ENCODE data around the gene MOB3B.

The MOB3B gene

GRCh38 chr9:27353474-27354229, 176.0 kb downstream of the MOB3B start:
- no peak for DNase-seq

GRCh38 chr9:27353166-27353473, 176.5 kb downstream of the MOB3B start:
- DNase-seq = no peak

GRCh38 chr9:27352457-27353165, 177.0 kb downstream of the MOB3B start:
- no peak for DNase-seq

GRCh38 chr9:27351438-27351837, 178.2 kb downstream of the MOB3B start:
- no peak for DNase-seq

- DNase-seq = no peak
Observed at GRCh38 chr9:27350382-27350976, 179.1 kb downstream of the MOB3B start.

GRCh38 chr9:27349698-27350080, 179.9 kb downstream of the MOB3B start:
- DNase-seq = no peak

GRCh38 chr9:27348785-27349697, 180.6 kb downstream of the MOB3B start:
- DNase-seq = no peak

- no peak for DNase-seq
Observed at GRCh38 chr9:27347889-27348288, 181.7 kb downstream of the MOB3B start.

- DNase-seq = no peak
Observed at GRCh38 chr9:27344776-27345175, 184.8 kb downstream of the MOB3B start.

- no peak for DNase-seq
Observed at GRCh38 chr9:27341545-27342294, 187.9 kb downstream of the MOB3B start.

GRCh38 chr9:27340961-27341511, 188.6 kb downstream of the MOB3B start:
- DNase-seq = no peak

GRCh38 chr9:27340285-27340674, 189.3 kb downstream of the MOB3B start:
- no peak for DNase-seq

- no peak for DNase-seq
Observed at GRCh38 chr9:27339661-27340284, 189.8 kb downstream of the MOB3B start.

GRCh38 chr9:27338527-27338903, 191.1 kb downstream of the MOB3B start:
- DNase-seq = no peak

GRCh38 chr9:27337833-27338526, 191.6 kb downstream of the MOB3B start:
- no peak for DNase-seq

- DNase-seq = no peak
Observed at GRCh38 chr9:27337236-27337635, 192.4 kb downstream of the MOB3B start.

GRCh38 chr9:27336829-27337228, 192.8 kb downstream of the MOB3B start:
- no peak for DNase-seq

GRCh38 chr9:27336126-27336525, 193.5 kb downstream of the MOB3B start:
- DNase-seq = no peak

- no peak for DNase-seq
Observed at GRCh38 chr9:27335075-27335474, 194.5 kb downstream of the MOB3B start.

GRCh38 chr9:27333241-27334052, 196.2 kb downstream of the MOB3B start:
- peak; percentile 73 for DNase-seq
